Progenitor cell of endocrine pancreas (in vitro differentiated cells): ENCODE measurements around the gene SCAMP4. TPM values are rescaled to one million over a fixed set of nuclear protein-coding genes. Genes with fewer than 3 reads are reported as not detected.

ENCODE experiments used
- DNase-seq: peaks from one replicate; pipeline ENCODE4 v3.0.0; 2021; ENCODE audit warnings: low spot score; ENCODE audit not compliant: unreplicated experiment
- H3K27ac Mint-ChIP-seq: 2 replicates; pipeline ENCODE4 v1.8.0; 2021; ENCODE audit warnings: mild to moderate bottlenecking, moderate library complexity, mixed read lengths
- H3K27me3 Mint-ChIP-seq: 2 replicates; pipeline ENCODE4 v1.8.0; 2021; ENCODE audit warnings: mixed read lengths
- H3K36me3 Mint-ChIP-seq: 2 replicates; pipeline ENCODE4 v1.8.0; 2022; ENCODE audit warnings: mixed read lengths; ENCODE audit not compliant: insufficient read depth
- H3K4me1 Mint-ChIP-seq: 2 replicates; pipeline ENCODE4 v1.8.0; 2021; ENCODE audit warnings: low read depth, mixed read lengths
- H3K4me3 Mint-ChIP-seq: 2 replicates; pipeline ENCODE4 v1.8.0; 2021; ENCODE audit warnings: low read depth, mild to moderate bottlenecking, moderate library complexity, mixed read lengths
- H3K9me3 Mint-ChIP-seq: 2 replicates; pipeline ENCODE4 v1.8.0; 2021; ENCODE audit warnings: low read depth, mixed read lengths
- total RNA-seq: library from RNA; stranded (reverse); gene quantifications from 2 replicates; pipeline ENCODE4 v1.2.1, GENCODE V29; 2021
- TF ChIP-seq, protein P1 (sequence below): fragments of 200-600 bp; sonication (generic); IDR thresholded peaks from one replicate; pipeline ENCODE4 v1.5.0; 2021; ENCODE audit warnings: antibody characterized with exemption, mild to moderate bottlenecking; ENCODE audit not compliant: unreplicated experiment

Gene SCAMP4
- total RNA-seq, 1 donor from 2014 or later, result 102 TPM

DNA sequence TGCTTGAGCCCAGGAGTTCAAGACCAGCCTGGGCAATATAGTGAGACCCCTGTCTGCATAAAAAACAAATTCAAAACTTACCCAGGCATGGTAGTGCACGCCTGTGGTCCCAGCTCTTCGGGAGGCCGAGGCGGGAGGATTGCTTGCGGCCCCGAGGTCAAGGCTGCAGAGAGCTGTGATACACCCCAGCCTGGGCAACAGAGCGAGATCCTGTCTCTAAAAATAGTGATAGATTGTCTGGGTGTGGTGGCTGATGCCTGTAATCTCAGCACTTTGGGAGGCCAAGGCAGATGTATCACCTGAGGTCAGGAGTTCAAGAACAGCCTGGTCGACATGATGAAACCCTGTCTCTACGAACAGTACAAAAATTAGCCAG lies 37.9 kb upstream of the SCAMP4 start:
- H3K36me3 Mint-ChIP-seq, result no peaks in the 10 kb centered on the region
- TF ChIP-seq, protein P1, sequence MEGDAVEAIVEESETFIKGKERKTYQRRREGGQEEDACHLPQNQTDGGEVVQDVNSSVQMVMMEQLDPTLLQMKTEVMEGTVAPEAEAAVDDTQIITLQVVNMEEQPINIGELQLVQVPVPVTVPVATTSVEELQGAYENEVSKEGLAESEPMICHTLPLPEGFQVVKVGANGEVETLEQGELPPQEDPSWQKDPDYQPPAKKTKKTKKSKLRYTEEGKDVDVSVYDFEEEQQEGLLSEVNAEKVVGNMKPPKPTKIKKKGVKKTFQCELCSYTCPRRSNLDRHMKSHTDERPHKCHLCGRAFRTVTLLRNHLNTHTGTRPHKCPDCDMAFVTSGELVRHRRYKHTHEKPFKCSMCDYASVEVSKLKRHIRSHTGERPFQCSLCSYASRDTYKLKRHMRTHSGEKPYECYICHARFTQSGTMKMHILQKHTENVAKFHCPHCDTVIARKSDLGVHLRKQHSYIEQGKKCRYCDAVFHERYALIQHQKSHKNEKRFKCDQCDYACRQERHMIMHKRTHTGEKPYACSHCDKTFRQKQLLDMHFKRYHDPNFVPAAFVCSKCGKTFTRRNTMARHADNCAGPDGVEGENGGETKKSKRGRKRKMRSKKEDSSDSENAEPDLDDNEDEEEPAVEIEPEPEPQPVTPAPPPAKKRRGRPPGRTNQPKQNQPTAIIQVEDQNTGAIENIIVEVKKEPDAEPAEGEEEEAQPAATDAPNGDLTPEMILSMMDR, result no peak
- H3K4me3 Mint-ChIP-seq, result no peak overlapping the region
- no peak overlapping the region for H3K27ac Mint-ChIP-seq
- H3K4me1 Mint-ChIP-seq, result peaks cover 6% of the 10 kb centered on the region
- no peak for DNase-seq
- H3K27me3 Mint-ChIP-seq, result peaks cover 2% of the 10 kb centered on the region
- no peaks in the 10 kb centered on the region for H3K9me3 Mint-ChIP-seq

DNA sequence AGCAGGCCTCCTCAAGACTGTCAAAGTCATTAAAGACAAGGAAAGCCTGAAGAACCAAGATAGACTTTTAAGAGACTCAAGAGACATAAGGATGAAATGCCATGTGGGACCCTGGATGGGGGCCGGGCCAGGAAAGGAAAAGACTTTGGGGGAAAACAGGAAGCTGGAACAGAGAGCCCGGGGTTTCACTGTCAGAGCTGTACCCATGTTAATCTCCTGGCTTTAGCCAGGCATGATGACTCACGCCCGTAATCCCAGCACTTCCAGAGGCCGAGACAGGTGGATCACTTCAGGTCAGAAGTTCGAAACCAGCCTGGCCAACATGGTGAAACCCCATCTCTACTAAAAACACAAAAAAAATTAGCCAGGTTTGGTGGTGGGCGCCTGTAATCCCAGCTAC lies 36.2 kb upstream of the SCAMP4 start:
- Mint-ChIP-seq H3K4me3 (no peak overlapping the region), H3K27ac (no peak overlapping the region), H3K4me1 (peaks cover 8% of the 10 kb centered on the region), H3K9me3 (no peaks in the 10 kb centered on the region), H3K27me3 (no peaks in the 10 kb centered on the region), H3K36me3 (no peaks in the 10 kb centered on the region)
- DNase-seq, result no peak
- TF ChIP-seq, protein P1, result no peak

DNA sequence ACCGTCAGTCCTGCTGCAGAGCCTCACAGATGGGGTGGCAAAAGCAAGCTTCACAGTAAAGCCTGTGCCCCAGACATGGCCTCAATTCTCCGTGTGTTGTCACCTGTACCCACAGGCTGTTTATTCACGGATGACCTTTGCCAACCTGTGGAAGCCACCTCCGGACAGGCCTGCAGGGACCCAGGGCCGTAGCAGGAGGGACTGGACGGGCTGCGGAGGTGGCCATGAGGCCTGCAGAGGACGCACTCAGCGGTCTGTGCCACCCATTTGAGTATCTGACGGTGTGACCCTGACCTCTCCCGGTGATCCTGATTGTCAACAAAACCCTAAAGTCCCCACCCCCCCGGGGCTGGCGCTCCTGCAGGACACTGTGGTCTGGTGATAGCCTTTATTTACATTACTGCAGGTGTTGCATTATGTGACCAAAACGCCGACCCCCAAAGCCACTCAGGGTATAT lies 34.0 kb upstream of the SCAMP4 start:
- no peaks in the 10 kb centered on the region for H3K27me3 Mint-ChIP-seq
- no peak overlapping the region for H3K4me3 Mint-ChIP-seq
- DNase-seq, result no peak
- TF ChIP-seq, protein P1, result no peak
- no peaks in the 10 kb centered on the region for H3K36me3 Mint-ChIP-seq
- peaks cover 22% of the 10 kb centered on the region for H3K4me1 Mint-ChIP-seq
- H3K9me3 Mint-ChIP-seq, result no peaks in the 10 kb centered on the region
- H3K27ac Mint-ChIP-seq, result peak overlapping the region; percentile 33

DNA sequence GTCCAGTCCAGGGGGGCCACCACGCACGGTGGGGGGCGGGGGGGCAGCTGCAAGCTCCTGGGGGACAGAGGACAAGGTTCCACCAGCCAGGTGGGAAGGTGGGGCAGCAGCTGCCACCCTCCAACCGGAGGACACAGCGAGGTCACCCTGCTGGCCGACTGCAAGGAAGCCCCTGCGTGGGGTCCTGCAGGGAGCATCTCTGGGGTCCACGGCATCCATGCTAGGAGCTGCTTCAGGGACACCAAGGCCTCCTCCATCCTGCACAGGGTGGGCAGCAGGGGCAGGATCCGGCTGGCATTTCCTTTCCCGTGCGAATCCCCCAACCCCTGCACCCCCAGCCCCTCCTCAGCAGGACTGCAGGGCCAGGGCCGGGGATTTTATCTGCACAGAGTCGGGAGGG lies 33.6 kb upstream of the SCAMP4 start:
- H3K27ac Mint-ChIP-seq, result no peak overlapping the region
- H3K27me3 Mint-ChIP-seq, result no peaks in the 10 kb centered on the region
- H3K9me3 Mint-ChIP-seq, result no peaks in the 10 kb centered on the region
- H3K4me1 Mint-ChIP-seq, result peaks cover 22% of the 10 kb centered on the region
- DNase-seq, result no peak
- H3K4me3 Mint-ChIP-seq, result no peak overlapping the region
- no peaks in the 10 kb centered on the region for H3K36me3 Mint-ChIP-seq
- TF ChIP-seq, protein P1, result no peak

DNA sequence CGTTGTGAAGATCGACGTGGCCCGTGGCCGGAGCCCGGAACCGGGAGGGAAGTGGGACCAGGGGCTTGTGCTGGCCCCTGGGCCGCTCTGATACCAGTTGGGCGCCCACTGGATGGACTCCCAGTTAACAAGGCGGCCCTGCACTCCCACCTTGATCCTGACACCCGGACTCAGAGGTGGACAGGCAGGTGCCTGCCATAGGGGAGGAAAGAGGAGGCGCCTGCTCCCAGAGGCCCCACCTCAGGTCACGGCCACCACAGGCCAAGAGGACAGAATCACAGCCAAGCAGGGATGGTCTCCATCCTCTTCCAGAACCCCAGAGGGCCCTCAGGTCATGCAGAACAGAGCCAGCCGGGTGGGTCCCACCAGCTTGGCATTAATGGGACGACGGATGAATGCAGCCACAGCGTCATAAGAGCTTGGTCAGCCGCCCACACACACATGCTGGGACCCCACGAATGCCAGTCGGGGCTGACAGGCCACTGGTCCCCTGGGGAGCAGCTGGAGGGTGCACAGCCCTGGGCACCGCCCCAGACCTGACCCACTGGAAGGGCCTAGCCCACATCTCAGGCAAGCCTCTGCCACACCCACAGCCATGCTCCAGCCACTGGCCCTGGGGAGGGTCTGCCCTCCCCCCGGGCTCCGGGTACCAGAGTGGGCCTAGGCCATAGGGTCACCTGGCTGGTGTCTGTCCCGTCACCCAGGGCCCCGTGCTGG lies 32.2 kb upstream of the SCAMP4 start:
- no peak overlapping the region for H3K4me3 Mint-ChIP-seq
- TF ChIP-seq, protein P1, result no peak
- no peaks in the 10 kb centered on the region for H3K9me3 Mint-ChIP-seq
- peaks cover 22% of the 10 kb centered on the region for H3K4me1 Mint-ChIP-seq
- no peaks in the 10 kb centered on the region for H3K36me3 Mint-ChIP-seq
- DNase-seq, result no peak
- no peaks in the 10 kb centered on the region for H3K27me3 Mint-ChIP-seq
- H3K27ac Mint-ChIP-seq, result no peak overlapping the region
